ENCODE results near the gene TMEM235. TPM values are rescaled to one million over a fixed set of nuclear protein-coding genes. Genes with fewer than 3 reads are reported as not detected.
A peak's percentile ranks its signal among the peaks of the same experiment; 100 is the strongest.
"Not testable (repeated sequence)": the region's sequence is repeated elsewhere in the genome, so short reads cannot be mapped to it uniquely, and the experiment has no call there.

The TMEM235 gene
- total RNA-seq, 1 experiment from 2014 or later, result not detected

GRCh38 chr17:78237401-78238012 is 6.1 kb downstream of the TMEM235 start:
- no peak for DNase-seq (ENCODE audit: low read depth)

DNA sequence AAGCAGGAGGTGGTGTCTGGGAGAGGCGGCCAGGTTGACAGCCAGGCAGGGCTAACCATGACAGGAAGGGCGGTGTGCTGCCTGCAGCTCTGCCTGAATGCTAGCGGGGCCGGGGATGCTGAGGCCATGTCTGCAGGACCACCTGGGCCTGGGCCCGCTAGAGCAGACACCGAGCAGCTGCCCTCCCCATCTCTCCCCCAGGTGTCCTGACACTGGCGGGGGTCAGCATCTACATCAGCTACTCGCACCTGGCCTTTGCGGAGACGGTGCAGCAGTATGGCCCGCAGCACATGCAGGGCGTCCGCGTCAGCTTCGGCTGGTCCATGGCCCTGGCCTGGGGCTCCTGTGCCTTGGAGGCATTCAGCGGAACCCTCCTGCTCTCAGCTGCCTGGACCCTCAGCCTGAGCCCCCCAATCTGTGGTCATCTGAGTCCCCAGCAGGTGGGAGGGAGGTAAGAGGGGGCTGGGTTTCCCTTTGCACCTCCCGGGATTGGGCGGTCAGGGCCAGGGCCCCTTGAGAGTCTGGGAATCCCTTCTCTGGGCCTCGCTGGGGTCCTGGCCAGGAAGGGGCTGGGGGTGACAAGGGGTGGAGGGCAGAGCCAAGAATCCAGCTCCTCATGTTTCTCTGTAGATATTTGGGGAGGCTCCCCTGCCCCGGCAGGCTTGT is 7.5 kb downstream of the TMEM235 start:
- no peak for DNase-seq (ENCODE audit: low read depth)

DNA sequence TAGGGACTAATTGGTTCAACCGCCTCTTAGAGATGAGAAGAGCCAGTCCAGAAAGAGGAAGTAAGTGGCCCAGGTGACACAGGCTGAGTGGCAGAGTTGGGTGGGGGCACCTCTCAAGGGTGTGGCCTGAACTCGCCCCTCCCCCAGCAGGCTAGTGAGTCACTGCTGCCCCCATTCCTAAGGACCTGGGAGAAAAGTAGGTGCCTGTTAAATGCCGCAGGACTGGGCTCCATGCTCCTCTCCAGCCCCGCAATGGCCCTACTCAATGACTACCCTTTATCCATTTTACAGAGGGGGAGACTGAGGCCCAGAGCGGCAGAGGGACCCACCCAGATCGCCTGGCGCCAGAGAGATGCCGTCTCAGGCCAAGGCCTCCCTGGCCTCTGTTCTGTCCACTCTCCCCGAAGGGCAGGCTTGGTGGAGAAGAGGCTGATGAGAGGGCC is 8.1 kb downstream of the TMEM235 start:
- DNase-seq (ENCODE audit: low read depth), result no peak

- no peak for DNase-seq (ENCODE audit: low read depth)
These were observed 8.7 kb downstream of the TMEM235 start for GRCh38 chr17:78240012-78240655.

DNA sequence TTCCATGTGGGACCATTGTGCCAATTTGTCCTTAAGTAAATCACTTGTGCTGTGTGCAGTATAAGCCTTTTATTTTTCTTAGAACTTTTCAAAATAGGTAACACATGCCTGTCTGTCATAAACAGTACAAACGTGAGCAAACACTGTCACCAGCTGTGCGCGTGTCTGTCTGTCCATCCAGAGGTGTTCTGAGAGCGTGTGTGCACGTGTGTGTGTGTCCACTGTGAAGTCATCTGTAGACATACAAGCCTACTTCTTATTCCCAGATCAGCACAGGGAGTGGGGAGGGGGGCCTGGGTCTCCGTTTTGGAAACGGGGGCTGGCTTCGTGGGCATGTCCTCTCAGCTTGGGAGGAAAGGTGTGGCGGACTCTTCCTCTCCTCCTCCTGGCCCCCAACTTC is 9.4 kb downstream of the TMEM235 start:
- DNase-seq (ENCODE audit: low read depth), result no peak

DNA sequence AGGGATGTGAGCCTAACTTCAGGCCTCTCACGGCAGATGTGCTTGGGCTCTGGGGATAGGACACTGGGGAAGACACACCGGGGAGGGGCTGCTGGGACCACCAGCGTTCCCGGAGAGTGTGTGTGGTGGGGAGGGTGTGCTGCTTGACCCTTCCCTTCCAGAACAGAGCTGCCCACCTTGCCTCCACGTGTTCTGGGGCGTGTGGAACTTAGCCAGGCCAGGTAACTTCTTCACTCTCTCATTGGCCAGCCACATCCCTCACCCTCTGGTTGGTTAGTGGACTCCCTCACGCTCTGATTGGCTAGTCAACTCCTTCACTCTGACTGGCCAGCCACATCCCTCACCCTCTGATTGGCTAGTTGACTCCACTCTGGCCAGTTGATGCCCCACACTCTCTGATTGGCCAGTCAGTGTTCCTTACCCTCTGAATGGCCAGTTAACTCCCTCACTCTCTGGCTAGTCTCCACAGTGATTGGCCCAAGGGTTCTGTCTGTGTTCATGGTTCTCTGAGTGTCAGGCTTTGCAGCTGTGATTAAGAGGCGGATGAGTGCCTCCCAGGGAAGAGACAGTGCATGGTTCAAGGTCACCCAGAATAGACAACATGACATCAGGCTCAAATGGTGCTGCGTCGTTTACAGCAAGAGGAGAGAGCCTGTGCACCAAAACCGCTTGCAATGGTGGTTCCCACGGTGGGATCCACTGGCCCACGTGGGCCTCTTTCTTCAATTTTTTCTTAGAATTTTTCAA is 10.0 kb downstream of the TMEM235 start:
- DNase-seq (ENCODE audit: low read depth), result peak; percentile 65

GRCh38 chr17:78242024-78242742 is 10.8 kb downstream of the TMEM235 start:
- DNase-seq (ENCODE audit: low read depth), result peak; percentile 72

DNA sequence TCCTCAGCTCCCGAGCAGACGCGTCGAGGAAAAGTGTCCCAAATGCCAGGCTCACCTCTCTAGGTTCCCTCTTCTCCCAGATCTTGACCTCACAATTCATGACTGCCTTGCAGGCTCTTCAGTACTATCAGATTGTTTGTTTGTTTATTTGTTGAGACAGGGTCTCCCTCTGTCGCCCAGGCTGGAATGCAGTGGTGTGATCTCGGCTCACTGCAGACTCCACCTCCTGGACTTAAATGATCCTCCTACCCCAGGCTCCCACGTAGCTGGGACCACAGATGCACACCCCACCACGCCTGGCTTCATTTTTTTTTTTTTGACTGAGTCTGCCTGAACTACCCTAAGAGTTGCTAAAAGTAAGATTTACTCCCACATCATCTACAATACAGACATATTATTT is 15.9 kb downstream of the TMEM235 start:
- no peak for DNase-seq (ENCODE audit: low read depth)

- DNase-seq (ENCODE audit: low read depth), result no peak
These were observed 16.9 kb downstream of the TMEM235 start for GRCh38 chr17:78248051-78248914.

- no peak for DNase-seq (ENCODE audit: low read depth)
These were observed 17.8 kb downstream of the TMEM235 start for GRCh38 chr17:78249074-78249817.

- no peak for DNase-seq (ENCODE audit: low read depth)
These were observed 18.7 kb downstream of the TMEM235 start for GRCh38 chr17:78249818-78250806.

- DNase-seq (ENCODE audit: low read depth), result peak; percentile 82
These were observed 19.7 kb downstream of the TMEM235 start for GRCh38 chr17:78250891-78251772.

- DNase-seq (ENCODE audit: low read depth), result no peak
These were observed 20.3 kb downstream of the TMEM235 start for GRCh38 chr17:78251773-78252103.

- no peak for DNase-seq (ENCODE audit: low read depth)
These were observed 20.7 kb downstream of the TMEM235 start for GRCh38 chr17:78252111-78252634.

DNA sequence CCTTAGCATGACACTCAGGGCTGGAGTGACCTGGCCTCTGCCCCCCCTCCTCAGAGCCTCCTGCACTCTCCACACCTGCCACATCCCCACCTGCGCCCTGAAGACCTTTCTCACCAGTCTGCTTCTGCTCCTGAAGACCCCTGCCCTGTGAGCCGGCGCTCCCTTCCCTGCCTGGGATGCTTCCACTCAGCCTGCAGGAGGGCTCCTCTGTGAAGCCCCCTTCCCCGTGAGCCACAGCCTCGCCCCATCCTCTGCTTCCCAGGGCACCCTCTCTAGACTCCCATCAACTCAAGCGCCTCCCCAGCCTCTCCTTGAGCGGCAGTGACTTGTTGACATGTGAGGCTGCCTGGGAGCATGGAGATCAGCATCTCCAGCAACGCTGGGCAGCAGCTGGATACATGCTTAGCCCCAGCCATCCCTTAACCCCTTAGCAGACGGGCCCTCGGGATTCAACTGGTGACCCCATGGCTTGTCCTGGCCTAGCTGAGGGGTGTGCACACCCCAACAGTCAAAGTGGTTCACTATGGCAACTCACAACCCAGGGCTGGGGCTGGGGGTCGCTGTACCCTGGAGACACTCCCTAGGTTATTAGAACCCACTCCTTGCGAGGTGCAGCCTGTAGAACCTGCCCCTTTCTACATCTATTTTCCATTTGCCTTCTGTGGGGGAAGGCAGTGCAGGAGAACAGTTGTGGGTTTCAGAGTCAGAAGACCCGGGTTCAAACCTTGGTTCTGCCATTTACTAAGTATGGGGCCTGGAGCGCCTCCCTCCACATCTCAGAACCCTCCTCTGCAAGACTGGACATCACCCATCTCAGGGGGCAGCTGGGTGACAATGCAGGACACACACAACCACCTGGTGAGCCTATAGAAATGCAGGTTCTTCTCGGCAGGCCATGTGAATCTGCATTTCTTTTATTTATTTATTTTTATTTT is 21.5 kb downstream of the TMEM235 start:
- DNase-seq (ENCODE audit: low read depth), result no peak

DNA sequence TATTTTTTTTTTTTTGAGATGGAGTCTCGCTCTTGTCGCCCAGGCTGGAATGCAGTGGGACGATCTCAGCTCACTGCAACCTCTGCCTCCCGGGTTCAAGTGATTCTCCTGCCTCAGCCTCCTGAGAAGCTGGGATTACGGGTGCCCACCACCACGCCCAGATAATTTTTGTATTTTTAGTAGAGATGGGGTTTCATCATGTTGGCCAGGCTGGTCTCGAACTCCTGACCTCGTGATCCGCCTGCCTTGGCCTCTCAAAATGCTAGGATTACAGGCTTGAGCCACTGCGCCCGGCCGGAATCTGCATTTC is 22.2 kb downstream of the TMEM235 start:
- DNase-seq (ENCODE audit: low read depth), result not testable (repeated sequence)
